Keratinocyte (primary cell): ENCODE results near the gene MAP2K5. TPM values are rescaled to one million over a fixed set of nuclear protein-coding genes. Genes with fewer than 3 reads are reported as not detected.

Source experiments
- DNase-seq: peaks from one replicate; pipeline ENCODE4 v3.0.0-alpha.2; 2011; ENCODE audit warnings: low read depth, missing footprints, low spot score
- FAIRE-seq: peaks from 2 replicates; lab custom pipeline; 2011; peaks lifted over from hg19 to GRCh38; lab: Jason Lieb, UNC
- H2AFZ ChIP-seq: 2 replicates; pipeline ENCODE4 v1.6.0; 2012; ENCODE audit warnings: low read length, control low read depth, inconsistent platforms; ENCODE audit not compliant: control insufficient read depth
- H3K27ac ChIP-seq: 2 replicates; pipeline ENCODE4 v1.5.1; 2011; ENCODE audit warnings: low read length; ENCODE audit not compliant: control insufficient read depth, insufficient read depth
- H3K27me3 ChIP-seq: 3 replicates; pipeline ENCODE4 v1.6.0; 2011; ENCODE audit warnings: low read length; ENCODE audit not compliant: control insufficient read depth, insufficient read depth; ENCODE audit errors: extremely low read depth
- H3K36me3 ChIP-seq, 2 experiments: 2 replicates in 1 of 2; 3 replicates in 1 of 2; pipeline ENCODE4 v1.5.1; 2011; ENCODE audit warnings: low read length in 2 of 2, mild to moderate bottlenecking in 1 of 2; ENCODE audit not compliant: control insufficient read depth in 2 of 2, insufficient read depth in 2 of 2; ENCODE audit errors: extremely low read depth in 1 of 2
- H3K4me1 ChIP-seq: 3 replicates; pipeline ENCODE4 v1.5.1; 2011; ENCODE audit warnings: low read length; ENCODE audit not compliant: control insufficient read depth, insufficient read depth; ENCODE audit errors: extremely low read depth
- H3K4me2 ChIP-seq: 3 replicates; pipeline ENCODE4 v1.6.0; 2011; ENCODE audit warnings: low read depth, low read length; ENCODE audit not compliant: control insufficient read depth, insufficient read depth; ENCODE audit errors: extremely low read depth
- H3K4me3 ChIP-seq, 3 experiments: fragments of 200-600 bp in 1 of 3; sonication (generic) in 1 of 3; 2 replicates in 2 of 3; 3 replicates in 1 of 3; pipeline ENCODE4 v1.5.1; 2011 to 2016; ENCODE audit warnings: low read length in 3 of 3, mild to moderate bottlenecking in 3 of 3, control low read depth in 2 of 3, inconsistent platforms in 1 of 3, low read depth in 1 of 3, mixed read lengths in 1 of 3, mixed run types in 1 of 3, moderate library complexity in 1 of 3; ENCODE audit not compliant: control insufficient read depth in 2 of 3, insufficient read depth in 2 of 3; ENCODE audit errors: extremely low read depth in 1 of 3
- H3K79me2 ChIP-seq: 2 replicates; pipeline ENCODE4 v1.6.0; 2012; ENCODE audit warnings: low read length; ENCODE audit not compliant: control insufficient read depth, insufficient read depth
- H3K9ac ChIP-seq: 3 replicates; pipeline ENCODE4 v1.6.0; 2011; ENCODE audit warnings: low read length; ENCODE audit not compliant: control insufficient read depth, insufficient read depth; ENCODE audit errors: extremely low read depth
- H3K9me1 ChIP-seq: 3 replicates; pipeline ENCODE4 v1.6.0; 2011; ENCODE audit warnings: low read length; ENCODE audit not compliant: control insufficient read depth, insufficient read depth; ENCODE audit errors: extremely low read depth
- H3K9me3 ChIP-seq: 2 replicates; pipeline ENCODE4 v1.5.1; 2012; ENCODE audit warnings: low read depth, low read length; ENCODE audit not compliant: control insufficient read depth
- H4K20me1 ChIP-seq: 3 replicates; pipeline ENCODE4 v1.6.0; 2011; ENCODE audit warnings: low read length; ENCODE audit not compliant: control insufficient read depth, insufficient read depth; ENCODE audit errors: extremely low read depth
- EZH2 ChIP-seq: IDR thresholded peaks from one replicate; pipeline ENCODE4 v1.6.1; 2012; ENCODE audit warnings: inconsistent platforms, mild to moderate bottlenecking, low read length, moderate library complexity
- dilution Hi-C: fragments of 300-500 bp; cut with MboI; formaldehyde crosslinking; loops from one replicate; pipeline ENCODE4 v1.7.0; 2020; ENCODE audit warnings: low sequenced_read_pairs; ENCODE audit not compliant: extremely low pct_ligation_motif_present
- polyA plus RNA-seq, 5 experiments: library from polyadenylated mRNA; depleted of rRNA in 3 of 5; stranded (reverse) in 3 of 5; stranded (forward) in 1 of 5; unstranded in 1 of 5; fragments of >200 nt; gene quantifications; 1 replicate in 1 of 5; 2 replicates in 3 of 5; 3 replicates in 1 of 5; pipeline versions ENCODE4 v1.2.1 to v1.2.3, GENCODE V29; 2011 to 2012; ENCODE audit warnings: missing spikeins in 2 of 5, low read depth in 1 of 5, low replicate concordance in 1 of 5
- TF ChIP-seq, protein P1 (sequence below), 3 experiments: IDR thresholded peaks in 1 of 3; conservative IDR thresholded peaks in 1 of 3; optimal IDR thresholded peaks in 1 of 3; 2 replicates in 2 of 3; 3 replicates in 1 of 3; pipeline versions ENCODE3 to v1.5.1; 2011; ENCODE audit warnings: low read length in 3 of 3, mild to moderate bottlenecking in 3 of 3, moderate library complexity in 2 of 3, control low read depth in 1 of 3, inconsistent platforms in 1 of 3; ENCODE audit not compliant: insufficient read depth in 2 of 3; ENCODE audit errors: extremely low read depth in 1 of 3

Gene MAP2K5
- polyA plus RNA-seq, 1 donor (not counting 4 experiments of a cell fraction or from before 2014, with no cell fraction given): 3.6 TPM

DNA sequence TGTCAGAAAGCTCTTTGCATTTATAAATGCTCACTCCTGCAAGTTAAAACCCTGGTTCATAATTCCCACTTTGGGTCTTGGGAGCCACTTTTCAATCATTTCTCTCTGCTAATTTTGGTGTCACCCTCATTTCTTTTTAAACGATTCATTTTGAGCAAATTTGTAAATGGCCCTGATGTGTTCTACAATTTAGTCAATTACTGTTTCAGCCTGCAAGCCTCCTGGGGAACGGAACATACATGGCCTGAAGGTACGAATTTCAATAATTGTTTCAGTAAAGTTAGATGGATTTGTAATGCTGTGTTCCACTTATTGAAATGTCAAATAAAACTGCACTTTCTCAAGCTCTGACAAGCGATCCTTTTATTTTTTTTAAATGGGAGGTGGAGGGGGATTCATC, 43.2 kb downstream of the MAP2K5 start:
- H3K27me3 ChIP-seq: no peaks in the 10 kb centered on the region
- peaks cover 0 to 4% of the 10 kb centered on the region in 2 experiments for H3K36me3 ChIP-seq
- no peak overlapping the region for H3K4me2 ChIP-seq
- no peaks in the 10 kb centered on the region for H3K4me1 ChIP-seq
- H3K79me2 ChIP-seq: no peaks in the 10 kb centered on the region
- no peaks in the 10 kb centered on the region for H4K20me1 ChIP-seq
- no peak overlapping the region for H3K4me3 ChIP-seq
- H3K9ac ChIP-seq: no peak overlapping the region
- H3K27ac ChIP-seq: no peak overlapping the region
- FAIRE-seq: no peak
- no peaks in the 10 kb centered on the region for H3K9me3 ChIP-seq
- dilution Hi-C loops: no loop called here
- H2AFZ ChIP-seq: no peak overlapping the region
- H3K9me1 ChIP-seq: no peaks in the 10 kb centered on the region
- TF ChIP-seq, protein P1, sequence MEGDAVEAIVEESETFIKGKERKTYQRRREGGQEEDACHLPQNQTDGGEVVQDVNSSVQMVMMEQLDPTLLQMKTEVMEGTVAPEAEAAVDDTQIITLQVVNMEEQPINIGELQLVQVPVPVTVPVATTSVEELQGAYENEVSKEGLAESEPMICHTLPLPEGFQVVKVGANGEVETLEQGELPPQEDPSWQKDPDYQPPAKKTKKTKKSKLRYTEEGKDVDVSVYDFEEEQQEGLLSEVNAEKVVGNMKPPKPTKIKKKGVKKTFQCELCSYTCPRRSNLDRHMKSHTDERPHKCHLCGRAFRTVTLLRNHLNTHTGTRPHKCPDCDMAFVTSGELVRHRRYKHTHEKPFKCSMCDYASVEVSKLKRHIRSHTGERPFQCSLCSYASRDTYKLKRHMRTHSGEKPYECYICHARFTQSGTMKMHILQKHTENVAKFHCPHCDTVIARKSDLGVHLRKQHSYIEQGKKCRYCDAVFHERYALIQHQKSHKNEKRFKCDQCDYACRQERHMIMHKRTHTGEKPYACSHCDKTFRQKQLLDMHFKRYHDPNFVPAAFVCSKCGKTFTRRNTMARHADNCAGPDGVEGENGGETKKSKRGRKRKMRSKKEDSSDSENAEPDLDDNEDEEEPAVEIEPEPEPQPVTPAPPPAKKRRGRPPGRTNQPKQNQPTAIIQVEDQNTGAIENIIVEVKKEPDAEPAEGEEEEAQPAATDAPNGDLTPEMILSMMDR (optimal IDR thresholded peaks at IDR 0.05 in 1 of 3, IDR thresholded peaks at IDR 0.05 in 1 of 3, conservative IDR thresholded peaks at IDR 0.05 in 1 of 3; ENCODE audit: extremely low read depth in 1 of 3, insufficient read depth in 2 of 3, low read length in 3 of 3): no peak
- no peak for TF ChIP-seq EZH2
- DNase-seq: no peak

DNA sequence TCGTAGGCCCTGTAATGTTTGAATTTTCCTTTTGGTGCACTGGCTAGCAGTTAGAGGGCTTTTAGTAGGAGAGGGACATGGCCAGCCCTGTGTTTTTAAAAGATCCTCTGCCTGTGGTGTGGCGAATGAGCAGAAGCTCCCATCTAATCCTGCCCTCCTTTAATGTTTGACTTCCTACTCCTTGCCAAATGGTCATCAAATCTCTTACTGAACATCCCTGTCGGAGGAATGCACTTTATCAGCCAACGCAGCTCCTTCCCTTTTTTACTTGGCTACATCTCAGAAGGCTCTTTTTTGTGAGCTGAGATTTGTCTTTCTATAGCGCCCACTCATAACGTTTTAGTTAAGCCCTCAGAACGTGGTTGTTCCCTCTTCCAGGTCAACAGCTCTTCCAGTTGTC, 44.8 kb downstream of the MAP2K5 start:
- dilution Hi-C loops: no loop called here
- peaks cover 0 to 4% of the 10 kb centered on the region in 2 experiments for H3K36me3 ChIP-seq
- FAIRE-seq: no peak

More for the DNA sequence above, 44.8 kb downstream of the MAP2K5 start:
- no peak for TF ChIP-seq EZH2
- TF ChIP-seq, protein P1 (optimal IDR thresholded peaks at IDR 0.05 in 1 of 3, IDR thresholded peaks at IDR 0.05 in 1 of 3, conservative IDR thresholded peaks at IDR 0.05 in 1 of 3; ENCODE audit: extremely low read depth in 1 of 3, insufficient read depth in 2 of 3, low read length in 3 of 3): no peak
- H3K9me1 ChIP-seq: no peaks in the 10 kb centered on the region
- no peak overlapping the region for H3K4me3 ChIP-seq
- no peaks in the 10 kb centered on the region for H4K20me1 ChIP-seq
- H3K4me2 ChIP-seq: no peak overlapping the region
- no peaks in the 10 kb centered on the region for H3K79me2 ChIP-seq
- no peaks in the 10 kb centered on the region for H3K4me1 ChIP-seq
- H3K9ac ChIP-seq: no peak overlapping the region
- H3K27ac ChIP-seq: no peak overlapping the region
- no peak for DNase-seq
- H2AFZ ChIP-seq: no peak overlapping the region
- H3K27me3 ChIP-seq: no peaks in the 10 kb centered on the region
- no peaks in the 10 kb centered on the region for H3K9me3 ChIP-seq
